ENCODE results near the gene TCF7L1.
"Not testable (repeated sequence)": the region's sequence is repeated elsewhere in the genome, so short reads cannot be mapped to it uniquely, and the experiment has no call there.

The TCF7L1 gene

GRCh38 chr2:85291425-85292023 is 158.3 kb downstream of the TCF7L1 start:
- DNase-seq, result no peak

DNA sequence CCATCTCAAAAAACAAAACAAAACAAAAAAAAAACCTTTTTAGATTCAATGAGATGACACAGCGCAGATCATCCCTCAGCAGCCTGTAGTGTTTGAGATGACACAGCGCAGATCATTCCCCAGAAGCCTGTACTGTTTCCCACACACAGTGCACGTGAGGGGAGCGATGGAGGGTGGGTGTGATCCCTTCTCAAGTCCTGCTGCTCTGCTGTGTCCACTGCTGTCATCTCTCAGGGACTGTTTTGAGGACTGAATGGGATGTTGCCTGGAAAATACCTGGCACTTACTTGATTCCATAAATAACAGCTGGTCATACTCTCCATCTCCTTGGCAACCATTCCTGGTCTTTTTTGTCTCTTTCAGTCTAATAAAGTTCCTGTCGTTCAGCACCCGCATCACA is 168.9 kb downstream of the TCF7L1 start:
- no peak for DNase-seq

GRCh38 chr2:85303780-85304531 is 170.8 kb downstream of the TCF7L1 start:
- no peak for DNase-seq

GRCh38 chr2:85307527-85307897 is 174.3 kb downstream of the TCF7L1 start:
- DNase-seq, result no peak

DNA sequence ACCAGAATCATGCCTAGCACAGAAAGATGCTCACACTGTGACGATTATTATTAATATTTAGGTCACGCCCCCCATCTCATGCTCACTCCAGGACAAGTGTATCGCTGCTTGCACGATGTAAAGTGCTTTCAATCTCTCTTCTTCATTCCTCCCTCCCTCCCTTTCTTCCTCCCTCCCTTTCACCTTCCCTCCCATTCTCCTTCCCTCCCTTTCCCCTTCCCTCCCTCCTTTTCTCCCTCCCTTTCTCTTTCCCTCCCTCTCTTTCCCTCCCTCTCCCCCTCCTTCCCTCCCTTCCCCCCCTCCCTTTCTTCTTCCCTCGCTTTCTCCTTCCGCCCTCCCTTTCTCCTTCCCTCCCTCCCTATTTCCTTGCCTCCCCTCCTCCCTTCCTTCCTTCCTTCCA is 175.0 kb downstream of the TCF7L1 start:
- no peak for DNase-seq

DNA sequence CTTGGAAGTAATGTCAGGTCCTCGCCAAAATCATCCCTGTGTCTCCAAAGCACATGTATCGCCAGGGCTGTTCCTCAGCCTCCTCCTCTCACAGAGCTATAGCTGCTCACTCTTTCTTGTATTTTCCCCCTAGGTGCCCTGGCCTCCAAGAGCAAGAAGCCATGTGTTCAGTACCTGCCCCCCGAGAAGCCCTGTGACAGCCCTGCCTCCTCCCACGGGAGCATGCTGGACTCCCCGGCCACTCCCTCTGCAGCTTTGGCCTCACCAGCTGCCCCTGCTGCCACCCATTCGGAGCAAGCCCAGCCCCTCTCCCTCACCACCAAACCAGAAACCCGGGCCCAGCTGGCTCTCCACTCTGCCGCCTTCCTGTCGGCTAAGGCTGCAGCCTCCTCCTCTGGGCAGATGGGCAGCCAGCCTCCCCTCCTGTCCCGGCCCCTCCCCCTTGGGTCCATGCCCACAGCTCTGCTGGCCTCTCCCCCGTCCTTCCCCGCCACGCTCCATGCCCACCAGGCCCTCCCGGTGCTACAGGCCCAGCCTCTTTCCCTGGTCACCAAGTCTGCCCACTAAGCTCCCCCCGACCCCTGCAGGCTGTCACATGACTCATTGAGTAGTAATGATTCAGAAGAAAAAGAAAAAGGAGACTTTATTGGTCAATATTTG is 175.8 kb downstream of the TCF7L1 start:
- DNase-seq, result no peak

GRCh38 chr2:85309699-85310321 is 176.6 kb downstream of the TCF7L1 start:
- no peak for DNase-seq

GRCh38 chr2:85310330-85310729 is 177.1 kb downstream of the TCF7L1 start:
- DNase-seq, result no peak

GRCh38 chr2:85312404-85312803 is 179.2 kb downstream of the TCF7L1 start:
- no peak for DNase-seq

DNA sequence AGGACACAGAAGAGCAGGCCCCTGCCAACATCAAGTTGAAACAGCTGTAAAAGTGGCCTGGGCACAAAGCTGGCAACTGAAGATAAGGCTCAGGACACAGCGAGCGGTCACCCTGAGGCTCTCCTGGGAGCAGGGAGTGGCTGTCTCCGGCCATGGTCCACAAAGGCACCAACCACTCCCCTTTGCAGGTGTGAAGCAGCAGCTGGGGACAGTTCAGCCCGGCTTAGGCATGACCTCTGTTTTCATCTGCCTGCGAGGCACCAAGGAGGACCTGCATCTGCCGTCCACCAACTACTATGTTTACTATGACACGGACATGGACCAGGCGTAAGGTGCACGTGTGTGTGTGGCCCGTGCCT is 181.7 kb downstream of the TCF7L1 start:
- no peak for DNase-seq

DNA sequence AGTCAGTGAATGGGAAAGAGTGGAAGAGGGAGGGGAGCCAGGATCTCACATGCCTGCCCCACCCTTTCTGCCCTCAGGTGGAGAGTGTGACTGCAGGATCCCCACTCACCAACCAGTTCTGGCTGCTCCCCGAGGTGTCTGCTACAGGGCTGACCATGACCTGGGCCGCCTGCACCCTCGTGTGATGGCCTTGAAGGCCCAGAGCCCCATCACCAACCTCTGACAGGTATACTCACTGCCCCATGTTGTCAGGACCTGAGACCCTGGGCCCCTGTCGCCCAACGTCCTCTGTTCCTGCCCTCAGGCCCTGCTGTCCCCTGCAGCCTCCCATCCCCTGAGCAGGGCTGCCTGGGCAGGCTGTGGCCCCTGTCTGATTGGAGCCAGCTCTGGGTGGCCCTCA is 182.7 kb downstream of the TCF7L1 start:
- not testable (repeated sequence) for DNase-seq

GRCh38 chr2:85318222-85319074 is 185.3 kb downstream of the TCF7L1 start:
- DNase-seq, result no peak

DNA sequence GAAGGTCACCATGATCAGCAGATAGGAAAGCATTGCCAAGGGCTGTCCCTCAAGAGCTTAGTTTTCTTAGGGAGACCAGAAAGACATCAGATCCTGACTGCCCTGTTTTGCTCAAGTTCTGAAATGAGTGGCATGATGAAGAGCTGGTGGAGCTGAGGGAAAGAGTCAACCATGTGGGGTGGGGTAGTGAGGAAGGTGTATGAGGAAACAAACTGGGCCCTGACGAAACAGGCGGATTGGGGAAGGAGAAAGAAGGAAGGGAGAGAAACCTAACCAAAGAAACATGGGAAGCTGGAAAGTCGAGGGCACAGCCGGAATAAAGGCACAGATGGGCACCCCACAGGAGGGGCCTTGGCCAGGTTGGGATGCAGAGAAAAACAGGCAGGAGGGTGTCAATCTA is 186.6 kb downstream of the TCF7L1 start:
- no peak for DNase-seq

DNA sequence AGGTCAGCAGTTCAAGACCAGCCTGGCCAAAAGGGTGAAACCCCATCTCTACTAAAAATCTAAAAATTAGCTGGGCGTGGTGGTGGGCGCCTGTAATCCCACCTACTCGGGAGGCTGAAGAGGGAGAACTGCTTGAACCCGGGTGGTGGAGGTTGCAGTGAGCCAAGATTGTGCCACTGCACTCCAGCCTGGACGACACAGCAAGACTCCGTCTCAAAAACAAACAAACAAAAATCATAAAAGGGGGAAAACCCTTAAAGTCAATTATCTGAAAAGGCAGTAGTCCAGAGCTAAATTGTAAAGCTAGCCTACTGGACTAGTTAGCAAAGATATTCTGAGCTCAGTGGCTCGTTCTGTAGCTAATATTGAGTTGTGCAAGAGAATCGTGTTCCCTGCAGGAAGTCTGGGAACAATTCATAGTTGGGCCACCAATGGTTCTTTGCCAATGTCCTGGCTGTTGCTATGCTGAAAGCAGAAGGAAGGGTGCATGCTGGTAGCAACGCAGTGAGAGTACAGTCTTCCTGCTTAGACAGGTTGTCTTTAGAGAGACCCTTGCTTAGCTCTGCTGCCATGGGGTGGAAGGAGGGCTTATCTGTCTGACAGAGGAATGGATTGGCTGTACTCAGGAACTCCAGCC is 190.3 kb downstream of the TCF7L1 start:
- peak; percentile 13 for DNase-seq

DNA sequence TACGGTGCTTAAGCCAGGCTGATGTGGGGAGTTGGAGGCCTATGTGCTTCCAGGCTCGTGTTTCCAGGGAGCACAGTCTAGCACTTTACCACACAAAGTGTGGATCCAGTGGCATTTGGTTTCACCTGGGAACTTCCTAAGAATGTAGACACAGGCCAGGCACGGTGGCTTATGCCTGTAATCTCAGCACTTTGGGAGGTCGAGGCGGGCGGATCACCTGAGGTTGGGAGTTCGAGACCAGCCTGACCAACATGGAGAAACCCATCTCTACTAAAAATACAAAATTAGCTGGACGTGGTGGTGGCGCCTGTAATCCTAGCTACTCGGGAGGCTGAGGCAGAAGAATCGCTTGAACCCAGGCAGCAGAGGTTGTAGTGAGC is 190.8 kb downstream of the TCF7L1 start:
- peak; percentile 14 for DNase-seq

DNA sequence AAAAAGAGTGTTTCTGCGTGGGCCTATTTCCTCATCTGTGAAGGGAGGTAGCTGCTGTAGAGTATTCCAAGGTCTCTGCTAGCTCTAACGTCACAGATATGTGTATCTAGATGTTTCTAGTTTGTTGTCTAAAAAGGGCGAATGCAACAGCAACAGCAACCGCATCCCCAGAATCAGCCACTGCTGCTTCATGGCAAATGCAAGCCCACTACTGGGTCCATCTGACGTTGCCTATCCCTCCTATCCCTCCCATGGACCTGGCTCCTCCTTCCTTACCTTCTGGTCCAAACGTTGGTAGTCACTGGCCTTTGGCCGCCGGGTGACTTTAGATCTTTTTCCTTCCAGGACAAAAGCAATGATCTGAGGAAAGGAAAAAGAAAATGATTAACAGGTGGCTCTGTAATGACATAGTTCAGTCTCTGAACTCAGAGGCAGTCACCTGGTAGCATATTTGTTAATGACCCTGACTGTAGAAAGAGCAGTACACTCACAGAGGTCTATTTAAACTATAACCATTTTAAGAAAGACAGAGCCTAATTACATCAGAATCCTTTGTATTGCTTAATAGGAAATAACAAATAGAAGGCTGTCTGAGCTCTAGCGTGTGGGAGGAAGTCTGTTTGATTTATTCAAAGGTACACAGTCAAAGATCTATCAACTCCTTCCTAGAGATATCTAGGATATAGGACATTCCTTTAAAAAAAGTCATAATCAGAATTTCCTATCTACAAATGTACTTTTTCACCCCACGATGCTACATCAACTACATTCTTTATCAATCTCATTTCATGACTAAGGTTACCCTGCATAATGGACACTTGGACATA is 191.7 kb downstream of the TCF7L1 start:
- peak; percentile 20 for DNase-seq

DNA sequence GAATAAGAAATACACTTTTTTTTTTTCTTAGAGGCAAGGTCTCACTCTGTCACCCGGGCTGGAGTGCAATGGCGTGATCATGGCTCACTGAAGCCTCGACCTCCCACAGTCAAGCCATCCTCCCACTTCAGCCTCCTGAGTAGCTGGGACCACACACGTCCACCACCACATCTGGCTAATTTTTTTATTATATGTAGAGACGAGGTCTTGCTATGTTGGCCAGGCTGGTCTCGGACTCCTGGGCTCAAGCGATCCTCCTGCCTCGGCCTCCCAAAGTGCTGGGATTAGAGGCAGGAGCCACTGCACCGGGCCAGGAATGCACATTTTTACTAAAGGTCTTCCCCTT is 192.2 kb downstream of the TCF7L1 start:
- peak; percentile 5 for DNase-seq

GRCh38 chr2:85326406-85327159 is 193.4 kb downstream of the TCF7L1 start:
- DNase-seq, result peak; percentile 44

- DNase-seq, result peak; percentile 68
Observed at GRCh38 chr2:85327160-85327821, 194.1 kb downstream of the TCF7L1 start.
